GM06990 (cell line): Measurements from ENCODE around the gene PKHD1.

ENCODE experiments used
- DNase-seq: peaks from one replicate; pipeline ENCODE4 v3.0.0-alpha.2; 2011; ENCODE audit not compliant: insufficient read length; ENCODE audit errors: extremely low read depth
- H3K27me3 ChIP-seq: replicated peaks from 2 replicates; pipeline ENCODE4 v1.6.0; 2011; ENCODE audit warnings: low read length; ENCODE audit not compliant: control insufficient read depth, insufficient read depth
- H3K36me3 ChIP-seq: 2 replicates; pipeline ENCODE4 v1.5.1; 2011; ENCODE audit warnings: low read length; ENCODE audit not compliant: control insufficient read depth, insufficient read depth
- H3K4me3 ChIP-seq: replicated peaks from 2 replicates; pipeline ENCODE4 v1.5.1; 2011; ENCODE audit warnings: low read depth, mild to moderate bottlenecking, control low read depth, low read length
- CTCF ChIP-seq: IDR thresholded peaks from 2 replicates; pipeline ENCODE4 v1.5.1; 2011; ENCODE audit warnings: low read length, control low read depth, mild to moderate bottlenecking, inconsistent platforms; ENCODE audit not compliant: insufficient read depth, poor library complexity, severe bottlenecking

PKHD1 gene

GRCh38 chr6:52125139-52125538 lies 37.7 kb upstream of the PKHD1 start:
- TF ChIP-seq CTCF = no peak
- no peak for DNase-seq
- Histone ChIP-seq H3K27me3 (no peaks in the 10 kb centered on the region), H3K4me3 (no peak overlapping the region), H3K36me3 (no peaks in the 10 kb centered on the region)

- TF ChIP-seq CTCF = no peak
Measured at GRCh38 chr6:52124126-52125121, 37.0 kb upstream of the PKHD1 start.

GRCh38 chr6:52123251-52123650 lies 35.8 kb upstream of the PKHD1 start:
- no peaks in the 10 kb centered on the region for H3K27me3 ChIP-seq
- TF ChIP-seq CTCF = no peak
- DNase-seq = no peak
- no peaks in the 10 kb centered on the region for H3K36me3 ChIP-seq
- H3K4me3 ChIP-seq = no peak overlapping the region

More at GRCh38 chr6:52124126-52125121, 37.0 kb upstream of the PKHD1 start:
- Histone ChIP-seq H3K4me3 (no peak overlapping the region), H3K27me3 (no peaks in the 10 kb centered on the region), H3K36me3 (no peaks in the 10 kb centered on the region)
- no peak for DNase-seq

GRCh38 chr6:52117352-52117751 lies 29.9 kb upstream of the PKHD1 start:
- TF ChIP-seq CTCF = no peak
- no peaks in the 10 kb centered on the region for H3K27me3 ChIP-seq
- H3K36me3 ChIP-seq = no peaks in the 10 kb centered on the region
- no peak overlapping the region for H3K4me3 ChIP-seq
- no peak for DNase-seq

- no peaks in the 10 kb centered on the region for H3K27me3 ChIP-seq
- no peak for TF ChIP-seq CTCF
- DNase-seq = no peak
Measured at GRCh38 chr6:52116605-52116948, 29.2 kb upstream of the PKHD1 start.

More at GRCh38 chr6:52116605-52116948, 29.2 kb upstream of the PKHD1 start:
- no peaks in the 10 kb centered on the region for H3K36me3 ChIP-seq
- H3K4me3 ChIP-seq = no peak overlapping the region
